Left lung (tissue), 10 donors: ENCODE measurements around the gene KCNK3. TPM values are rescaled to one million over a fixed set of nuclear protein-coding genes. Genes with fewer than 3 reads are reported as not detected.

Source experiments
- ATAC-seq: fragments of 200-7000 bp; cut with Tn5 transposase; one replicate; pipeline ENCODE4 v1.9.1; 2020; ENCODE audit warnings: moderate library complexity
- DNase-seq, 4 donors: peaks; one replicate each; pipeline ENCODE4 v3.0.0-alpha.2; 2013 to 2020
- H3K27ac ChIP-seq, 2 donors: fragments of 200-600 bp; sonication (generic) in 1 of 2; one replicate each; pipeline versions ENCODE4 v1.5.0 to v1.8.0; 2020 to 2021
- H3K27me3 ChIP-seq, 2 donors: fragments of 200-600 bp; sonication (generic) in 1 of 2; one replicate each; pipeline versions ENCODE4 v1.5.0 to v1.8.0; 2020 to 2021
- H3K36me3 ChIP-seq, 2 donors: fragments of 200-600 bp; sonication (generic) in 1 of 2; one replicate each; pipeline versions ENCODE4 v1.5.0 to v1.8.0; 2020 to 2021
- H3K4me1 ChIP-seq, 2 donors: fragments of 200-600 bp; one replicate each; pipeline ENCODE4 v1.8.0; 2021
- H3K4me3 ChIP-seq, 2 donors: fragments of 200-600 bp; sonication (generic) in 1 of 2; one replicate each; pipeline versions ENCODE4 v1.5.0 to v1.8.0; 2020 to 2021; ENCODE audit warnings: mild to moderate bottlenecking in 1 of 2
- H3K9me3 ChIP-seq, 2 donors: fragments of 200-600 bp; sonication (generic) in 1 of 2; one replicate each; pipeline versions ENCODE4 v1.5.0 to v1.8.0; 2020 to 2021
- intact Hi-C, 2 donors: fragments of 100-400 bp; cut with DNase I; formaldehyde crosslinking; loops; one replicate each; pipeline versions ENCODE4 v1.11.2 to v1.14.2; 2022
- polyA plus RNA-seq, 6 donors: library from polyadenylated mRNA; unstranded; fragments of 120-200 nt; gene quantifications; one replicate each; pipeline ENCODE4 v1.2.1, GENCODE V29; 2013; ENCODE audit not compliant: insufficient read length in 6 of 6
- total RNA-seq, 2 donors: library from RNA; stranded (reverse); fragmentation: NEBNext Ultra II Directional; extraction: Animal tissue kit (Norgen Biotek cat#: 25700); gene quantifications; one replicate each; pipeline ENCODE4 v1.2.1, GENCODE V29; 2021
- TF ChIP-seq, protein P1 (sequence below), 2 donors: fragments of 200-600 bp; sonication (generic) in 1 of 2; IDR thresholded peaks; one replicate each; pipeline versions ENCODE4 v1.5.0 to v1.8.0; 2021; ENCODE audit warnings: antibody characterized with exemption in 2 of 2
- donor health status: DM: no; HTN: yes; CAD: no.
- donor health status: DM: no; HTN: no; CAD: no.

The KCNK3 gene
- total and polyA plus RNA-seq, 8 donors, result 17.8 to 34.9 (median 28.3) TPM

DNA sequence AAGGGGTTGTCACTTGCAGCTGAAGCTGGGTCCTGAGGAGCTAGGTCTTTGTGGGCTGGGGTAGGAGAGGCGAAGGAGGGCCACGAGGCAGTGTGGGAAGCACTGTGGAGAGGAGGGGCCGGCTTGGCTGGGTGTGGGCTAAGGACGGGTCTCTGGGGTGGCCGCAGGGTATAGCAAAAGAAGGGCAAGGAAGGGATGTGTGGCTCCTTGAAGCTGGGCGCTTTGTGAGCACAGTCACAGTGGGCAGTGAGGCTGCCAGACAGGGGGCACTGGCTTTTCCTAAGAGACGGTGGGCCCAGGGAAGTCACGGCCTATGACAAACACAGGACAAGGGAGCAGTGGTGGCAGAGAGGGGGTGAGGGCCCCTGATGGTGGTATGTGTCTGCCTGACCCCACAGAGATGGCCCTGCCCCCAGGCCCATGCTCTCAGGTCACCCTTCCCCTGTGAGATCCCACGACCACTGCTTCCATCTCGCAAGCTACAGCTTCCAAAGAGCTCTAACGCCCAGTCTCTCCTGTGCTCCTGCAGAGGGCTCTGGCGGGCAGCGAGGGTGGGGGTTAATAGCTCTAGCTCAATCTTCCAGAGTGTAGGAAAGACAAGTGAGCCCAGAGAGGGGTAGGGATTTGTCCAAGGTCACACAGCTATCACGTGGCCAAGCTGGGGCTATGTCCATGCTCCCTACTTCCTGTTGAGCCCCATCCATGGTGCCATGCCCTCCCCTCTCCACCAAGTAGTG is 32.4 kb downstream of the KCNK3 start:
- peaks cover 28 to 36% of the 10 kb centered on the region in 2 donors for H3K4me1 ChIP-seq
- peak overlapping the region; percentile 35 to 46 for H3K27ac ChIP-seq

GRCh38 chr2:26725521-26725820 is 32.9 kb downstream of the KCNK3 start:
- DNase-seq (no peak), ATAC-seq (no peak)
- Histone ChIP-seq H3K9me3 (no peaks in the 10 kb centered on the region), H3K27me3 (peaks cover 5 to 25% of the 10 kb centered on the region in 2 donors), H3K36me3 (no peaks in the 10 kb centered on the region), H3K4me3 (no peak overlapping the region), H3K27ac (no peak overlapping the region), H3K4me1 (peaks cover 23 to 32% of the 10 kb centered on the region in 2 donors)
- intact Hi-C loops, result no loop called here
- TF ChIP-seq, protein P1, sequence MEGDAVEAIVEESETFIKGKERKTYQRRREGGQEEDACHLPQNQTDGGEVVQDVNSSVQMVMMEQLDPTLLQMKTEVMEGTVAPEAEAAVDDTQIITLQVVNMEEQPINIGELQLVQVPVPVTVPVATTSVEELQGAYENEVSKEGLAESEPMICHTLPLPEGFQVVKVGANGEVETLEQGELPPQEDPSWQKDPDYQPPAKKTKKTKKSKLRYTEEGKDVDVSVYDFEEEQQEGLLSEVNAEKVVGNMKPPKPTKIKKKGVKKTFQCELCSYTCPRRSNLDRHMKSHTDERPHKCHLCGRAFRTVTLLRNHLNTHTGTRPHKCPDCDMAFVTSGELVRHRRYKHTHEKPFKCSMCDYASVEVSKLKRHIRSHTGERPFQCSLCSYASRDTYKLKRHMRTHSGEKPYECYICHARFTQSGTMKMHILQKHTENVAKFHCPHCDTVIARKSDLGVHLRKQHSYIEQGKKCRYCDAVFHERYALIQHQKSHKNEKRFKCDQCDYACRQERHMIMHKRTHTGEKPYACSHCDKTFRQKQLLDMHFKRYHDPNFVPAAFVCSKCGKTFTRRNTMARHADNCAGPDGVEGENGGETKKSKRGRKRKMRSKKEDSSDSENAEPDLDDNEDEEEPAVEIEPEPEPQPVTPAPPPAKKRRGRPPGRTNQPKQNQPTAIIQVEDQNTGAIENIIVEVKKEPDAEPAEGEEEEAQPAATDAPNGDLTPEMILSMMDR (IDR thresholded peaks at IDR 0.05), result no peak

More for the DNA sequence above, 32.4 kb downstream of the KCNK3 start:
- no peaks in the 10 kb centered on the region for H3K36me3 ChIP-seq
- no peak overlapping the region for H3K4me3 ChIP-seq
- ATAC-seq, result no peak
- TF ChIP-seq, protein P1 (IDR thresholded peaks at IDR 0.05), result no peak
- H3K9me3 ChIP-seq, result no peaks in the 10 kb centered on the region
- intact Hi-C loops, result no loop called here
- DNase-seq, result no peak
- peaks cover 5 to 24% of the 10 kb centered on the region in 2 donors for H3K27me3 ChIP-seq

- Histone ChIP-seq H3K27me3 (peaks cover 5 to 29% of the 10 kb centered on the region in 2 donors), H3K4me3 (no peak overlapping the region), H3K9me3 (no peaks in the 10 kb centered on the region), H3K27ac (no peak overlapping the region), H3K36me3 (no peaks in the 10 kb centered on the region), H3K4me1 (peaks cover 15 to 24% of the 10 kb centered on the region in 2 donors)
- TF ChIP-seq, protein P1 (IDR thresholded peaks at IDR 0.05), result no peak
- DNase-seq (no peak), ATAC-seq (no peak)
- intact Hi-C loops, result no loop called here
Observed at GRCh38 chr2:26726228-26726627, 33.7 kb downstream of the KCNK3 start.

- no peak overlapping the region for H3K27ac ChIP-seq
- no peak for ATAC-seq
- H3K4me1 ChIP-seq, result peaks cover 8 to 12% of the 10 kb centered on the region in 2 donors
- no peak overlapping the region for H3K4me3 ChIP-seq
- intact Hi-C loops, result no loop called here
- TF ChIP-seq, protein P1 (IDR thresholded peaks at IDR 0.05), result peak in 1 of 2 donors; percentile 19
- peaks cover 5 to 29% of the 10 kb centered on the region in 2 donors for H3K27me3 ChIP-seq
- no peaks in the 10 kb centered on the region for H3K36me3 ChIP-seq
- no peak for DNase-seq
- H3K9me3 ChIP-seq, result no peaks in the 10 kb centered on the region
Observed at GRCh38 chr2:26727641-26728561, 35.4 kb downstream of the KCNK3 start.

- DNase-seq, result no peak
- TF ChIP-seq, protein P1 (IDR thresholded peaks at IDR 0.05), result no peak
- no peaks in the 10 kb centered on the region for H3K9me3 ChIP-seq
- no peak for ATAC-seq
- no peak overlapping the region for H3K27ac ChIP-seq
- intact Hi-C loops, result no loop called here
- H3K36me3 ChIP-seq, result no peaks in the 10 kb centered on the region
- H3K27me3 ChIP-seq, result peaks cover 5 to 29% of the 10 kb centered on the region in 2 donors
- H3K4me1 ChIP-seq, result peaks cover 2% of the 10 kb centered on the region in 2 donors
- no peak overlapping the region for H3K4me3 ChIP-seq
Observed at GRCh38 chr2:26729311-26729710, 36.8 kb downstream of the KCNK3 start.
